Activated CD8-positive, alpha-beta T cell treated with anti-CD3 and anti-CD28 coated beads for 36 hours (primary cell): ENCODE results near the gene IP6K1. TPM values are rescaled to one million over a fixed set of nuclear protein-coding genes. Genes with fewer than 3 reads are reported as not detected.
A peak's percentile ranks its signal among the peaks of the same experiment; 100 is the strongest.

Experiments
- ATAC-seq: fragments of 200-7000 bp; cut with Tn5 transposase; one replicate; pipeline ENCODE4 v1.10.0; 2021; ENCODE audit warnings: mild to moderate bottlenecking, moderate library complexity
- CTCF ChIA-PET: fragments of 350-600 bp; sonication (Branson Sonifier 250); formaldehyde crosslinking; loops from one replicate; lab custom pipeline; 2021; ENCODE audit warnings: antibody characterized with exemption; lab: Charles Lee
- POLR2A ChIA-PET: fragments of 350-600 bp; sonication (Branson Sonifier 250); formaldehyde crosslinking; loops from one replicate; lab custom pipeline; 2021; ENCODE audit warnings: antibody characterized with exemption; lab: Charles Lee
- DNase-seq: peaks from one replicate; pipeline ENCODE4 v3.0.0-alpha.2; 2020
- H3K27ac Mint-ChIP-seq: one replicate; pipeline ENCODE4 v1.8.0; 2021; ENCODE audit warnings: mild to moderate bottlenecking, mixed read lengths
- H3K27me3 Mint-ChIP-seq: one replicate; pipeline ENCODE4 v1.8.0; 2021; ENCODE audit warnings: mixed read lengths
- H3K36me3 Mint-ChIP-seq: one replicate; pipeline ENCODE4 v1.8.0; 2021; ENCODE audit warnings: low read depth, mixed read lengths
- H3K4me1 Mint-ChIP-seq: one replicate; pipeline ENCODE4 v1.8.0; 2021; ENCODE audit warnings: low read depth, mixed read lengths
- H3K4me3 Mint-ChIP-seq: one replicate; pipeline ENCODE4 v1.8.0; 2021; ENCODE audit warnings: mild to moderate bottlenecking, moderate library complexity, mixed read lengths
- H3K9me3 Mint-ChIP-seq: one replicate; pipeline ENCODE4 v1.8.0; 2021; ENCODE audit warnings: mixed read lengths
- intact Hi-C: fragments of 100-400 bp; cut with micrococcal nuclease; formaldehyde crosslinking; loops from one replicate; pipeline ENCODE4 v1.10.0; 2022
- total RNA-seq, 2 experiments: library from RNA; stranded (reverse); gene quantifications; one replicate each; pipeline ENCODE4 v1.2.3, GENCODE V29; 2021
- TF ChIP-seq, protein P1 (sequence below): fragments of 200-600 bp; IDR thresholded peaks from one replicate; pipeline ENCODE4 v1.8.0; 2022; ENCODE audit warnings: antibody characterized with exemption, mild to moderate bottlenecking

The IP6K1 gene
- total RNA-seq, 2 experiments from 2014 or later = 23.5 to 24.2 TPM

DNA sequence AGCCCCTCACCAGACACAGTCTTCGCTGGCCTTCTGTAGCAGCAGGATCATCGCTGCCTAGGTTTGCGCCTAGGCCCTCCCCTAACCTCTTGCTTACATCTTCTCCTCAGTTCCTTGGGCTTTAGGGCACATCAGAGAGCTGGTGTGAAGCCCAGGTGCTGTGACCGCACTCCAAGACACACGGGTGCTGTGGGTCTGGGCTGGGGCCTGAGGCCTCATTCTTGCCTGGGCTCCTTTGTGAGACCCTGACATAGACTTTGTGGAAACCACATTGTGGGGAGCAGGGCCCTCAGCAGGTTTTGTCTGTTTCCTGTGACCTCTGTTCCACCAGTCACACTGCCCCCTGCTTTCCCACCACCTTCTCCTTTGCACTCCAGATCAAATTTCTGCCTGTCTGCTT lies 74.9 kb downstream of the IP6K1 start:
- intact Hi-C loops = no loop called here
- Mint-ChIP-seq H3K4me1 (peaks cover 8% of the 10 kb centered on the region), H3K36me3 (no peaks in the 10 kb centered on the region), H3K27ac (peak overlapping the region; percentile 6), H3K4me3 (no peak overlapping the region), H3K9me3 (no peaks in the 10 kb centered on the region), H3K27me3 (no peaks in the 10 kb centered on the region)
- CTCF ChIA-PET = interaction anchor here (2.1 kb wide), 1 partner anchor 128 kb away, joined by 9 read pairs; no protein-coding TSS in a partner anchor
- POLR2A ChIA-PET = interaction anchor here (0.7 to 2.7 kb wide), 4 partner anchors 8 to 213 kb away, joined by 3 to 15 read pairs (median 5); partner anchors contain the start of gene AMIGO3
- ATAC-seq (no peak), DNase-seq (no peak)
- TF ChIP-seq, protein P1, sequence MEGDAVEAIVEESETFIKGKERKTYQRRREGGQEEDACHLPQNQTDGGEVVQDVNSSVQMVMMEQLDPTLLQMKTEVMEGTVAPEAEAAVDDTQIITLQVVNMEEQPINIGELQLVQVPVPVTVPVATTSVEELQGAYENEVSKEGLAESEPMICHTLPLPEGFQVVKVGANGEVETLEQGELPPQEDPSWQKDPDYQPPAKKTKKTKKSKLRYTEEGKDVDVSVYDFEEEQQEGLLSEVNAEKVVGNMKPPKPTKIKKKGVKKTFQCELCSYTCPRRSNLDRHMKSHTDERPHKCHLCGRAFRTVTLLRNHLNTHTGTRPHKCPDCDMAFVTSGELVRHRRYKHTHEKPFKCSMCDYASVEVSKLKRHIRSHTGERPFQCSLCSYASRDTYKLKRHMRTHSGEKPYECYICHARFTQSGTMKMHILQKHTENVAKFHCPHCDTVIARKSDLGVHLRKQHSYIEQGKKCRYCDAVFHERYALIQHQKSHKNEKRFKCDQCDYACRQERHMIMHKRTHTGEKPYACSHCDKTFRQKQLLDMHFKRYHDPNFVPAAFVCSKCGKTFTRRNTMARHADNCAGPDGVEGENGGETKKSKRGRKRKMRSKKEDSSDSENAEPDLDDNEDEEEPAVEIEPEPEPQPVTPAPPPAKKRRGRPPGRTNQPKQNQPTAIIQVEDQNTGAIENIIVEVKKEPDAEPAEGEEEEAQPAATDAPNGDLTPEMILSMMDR = no peak

DNA sequence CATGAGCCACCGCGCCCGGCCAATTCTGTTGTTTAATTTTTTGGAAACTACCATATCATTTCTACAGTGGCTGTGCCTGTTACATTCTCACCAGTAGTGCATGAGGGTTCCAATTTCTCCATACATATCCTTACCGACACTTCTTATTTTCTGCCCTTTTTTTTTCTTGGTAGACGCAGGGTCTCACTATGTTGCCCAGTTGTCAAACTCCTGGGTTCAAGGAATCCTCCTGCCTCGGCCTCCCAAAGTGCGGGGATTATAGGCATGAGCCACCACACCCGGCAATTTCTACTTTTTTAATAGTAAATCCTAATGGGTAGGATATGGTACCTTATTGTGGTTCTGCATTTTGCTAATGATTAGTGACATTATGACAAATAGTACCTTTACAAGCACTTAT lies 76.5 kb downstream of the IP6K1 start:
- Mint-ChIP-seq H3K36me3 (no peaks in the 10 kb centered on the region), H3K4me3 (no peak overlapping the region), H3K27me3 (no peaks in the 10 kb centered on the region), H3K4me1 (peaks cover 8% of the 10 kb centered on the region), H3K9me3 (no peaks in the 10 kb centered on the region), H3K27ac (no peak overlapping the region)
- DNase-seq (no peak), ATAC-seq (no peak)
- POLR2A ChIA-PET = no interaction called here
- intact Hi-C loops = no loop called here
- CTCF ChIA-PET = no interaction called here
- TF ChIP-seq, protein P1 = no peak

DNA sequence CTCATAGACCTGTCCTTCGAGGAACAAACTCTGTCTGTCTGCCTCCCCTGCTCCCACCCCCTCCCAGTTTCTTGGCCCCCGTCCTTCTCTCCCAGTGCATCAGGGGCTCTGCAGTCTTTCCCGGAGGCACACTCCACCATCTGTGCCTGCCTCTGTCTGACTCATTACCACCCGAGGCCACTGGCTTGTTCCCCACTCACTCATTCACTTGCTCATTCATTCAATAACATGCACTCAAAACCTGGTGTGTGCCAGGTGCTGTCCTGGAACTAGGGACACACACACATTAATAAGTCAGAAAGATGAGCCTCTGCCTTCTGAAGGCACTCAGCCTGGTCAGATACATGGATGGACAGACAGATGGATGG lies 79.2 kb downstream of the IP6K1 start:
- Mint-ChIP-seq H3K36me3 (peaks cover 1% of the 10 kb centered on the region), H3K27ac (no peak overlapping the region), H3K27me3 (no peaks in the 10 kb centered on the region), H3K9me3 (no peaks in the 10 kb centered on the region), H3K4me1 (peaks cover 5% of the 10 kb centered on the region), H3K4me3 (no peak overlapping the region)
- CTCF ChIA-PET = interaction anchor here (1.2 kb wide), 1 partner anchor 12 kb away, joined by 3 read pairs; no protein-coding TSS in a partner anchor
- no peak for DNase-seq
- POLR2A ChIA-PET = interaction anchor here (1.0 kb wide), 1 partner anchor 7 kb away, joined by 3 read pairs; no protein-coding TSS in a partner anchor
- no peak for ATAC-seq
- TF ChIP-seq, protein P1 = no peak
- intact Hi-C loops = no loop called here

DNA sequence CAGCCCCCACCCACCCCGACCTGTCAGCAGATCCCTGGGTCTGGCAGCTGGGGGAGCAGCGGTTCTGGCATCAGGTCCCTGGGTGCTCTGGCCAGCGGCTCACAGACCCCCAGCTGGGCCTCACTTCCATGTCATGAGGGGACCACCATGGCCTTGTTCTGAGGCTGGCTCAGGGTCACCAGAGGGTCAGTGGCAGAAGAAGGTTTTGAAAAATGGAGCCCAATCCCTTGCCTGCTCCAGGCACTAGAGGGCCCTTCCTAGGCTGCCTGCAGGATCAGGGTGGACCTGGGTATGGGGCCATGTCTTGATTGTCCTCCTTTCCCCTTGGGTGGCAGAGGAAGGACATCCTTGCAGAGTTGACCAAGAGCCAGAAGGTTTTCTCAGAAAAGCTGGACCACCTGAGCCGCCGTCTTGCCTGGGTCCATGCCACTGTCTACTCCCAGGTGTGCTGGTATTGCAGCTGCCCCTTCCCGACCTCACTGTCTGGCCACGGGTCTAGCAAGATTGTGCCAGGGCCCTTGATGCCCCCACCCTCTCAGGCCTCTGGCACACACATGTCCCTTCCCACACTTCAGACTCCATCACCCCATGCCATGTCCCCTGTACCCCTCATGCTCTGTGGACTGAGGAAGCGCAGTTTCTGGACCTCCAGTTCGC lies 79.8 kb downstream of the IP6K1 start:
- Mint-ChIP-seq H3K27ac (no peak overlapping the region), H3K4me1 (peaks cover 2% of the 10 kb centered on the region)

More for the DNA sequence above, 79.8 kb downstream of the IP6K1 start:
- Mint-ChIP-seq H3K4me3 (no peak overlapping the region), H3K27me3 (no peaks in the 10 kb centered on the region), H3K9me3 (no peaks in the 10 kb centered on the region), H3K36me3 (peaks cover 1% of the 10 kb centered on the region)
- no peak for DNase-seq
- ATAC-seq = no peak
- intact Hi-C loops = no loop called here
- CTCF ChIA-PET = no interaction called here
- TF ChIP-seq, protein P1 = no peak
- POLR2A ChIA-PET = interaction anchor here (1.0 kb wide), 1 partner anchor 8 kb away, joined by 3 read pairs; no protein-coding TSS in a partner anchor
